Esophagus muscularis mucosa (tissue), 4 donors: ENCODE data around the gene PDE4A. TPM values are rescaled to one million over a fixed set of nuclear protein-coding genes. Genes with fewer than 3 reads are reported as not detected.

Experiments
- DNase-seq: peaks from one replicate; pipeline ENCODE4 v3.0.0-alpha.2; 2017; ENCODE audit errors: extremely low spot score
- H3K27ac ChIP-seq, 4 donors: fragments of 200-600 bp; sonication (generic); replicated peaks in 1 of 4; 1 replicate in 3 of 4; 2 replicates in 1 of 4; pipeline ENCODE4 v1.5.1; 2016 to 2019; ENCODE audit warnings: mild to moderate bottlenecking in 1 of 4
- H3K27me3 ChIP-seq, 4 donors: fragments of 200-600 bp; sonication (generic); one replicate each; pipeline versions ENCODE4 v1.5.1 to v1.6.0; 2016 to 2019
- H3K36me3 ChIP-seq, 4 donors: fragments of 200-600 bp; sonication (generic); one replicate each; pipeline ENCODE4 v1.5.1; 2016 to 2019
- H3K4me1 ChIP-seq, 4 donors: fragments of 200-600 bp; sonication (generic); one replicate each; pipeline ENCODE4 v1.5.1; 2016 to 2019
- H3K4me3 ChIP-seq, 4 donors: fragments of 200-600 bp; sonication (generic); 1 replicate in 2 of 4; 2 replicates in 2 of 4; pipeline ENCODE4 v1.5.1; 2016 to 2019; ENCODE audit warnings: mild to moderate bottlenecking in 4 of 4, moderate library complexity in 1 of 4
- H3K9me3 ChIP-seq, 4 donors: fragments of 200-600 bp; sonication (generic); 1 replicate in 3 of 4; 2 replicates in 1 of 4; pipeline ENCODE4 v1.5.1; 2016 to 2019
- EP300 ChIP-seq: sonication (generic); formaldehyde crosslinking; IDR thresholded peaks from one replicate; pipeline ENCODE4 v1.6.1; 2017; ENCODE audit warnings: antibody characterized with exemption
- POLR2A ChIP-seq: fragments of 450-650 bp; IDR thresholded peaks from one replicate; pipeline ENCODE4 v1.6.1; 2017; ENCODE audit warnings: antibody characterized with exemption, moderate library complexity, mild to moderate bottlenecking, low read depth
- POLR2AphosphoS5 ChIP-seq, 2 donors: sonication (generic); formaldehyde crosslinking; IDR thresholded peaks; one replicate each; pipeline ENCODE4 v1.6.1; 2017; ENCODE audit warnings: antibody characterized with exemption in 2 of 2
- WGBS: methylation state at CpG from one replicate; pipeline ENCODE4 v1.1.5; 2018; 5-methylcytosine and 5-hydroxymethylcytosine counted together
- intact Hi-C: fragments of 100-400 bp; cut with DNase I; formaldehyde crosslinking; loops from one replicate; pipeline ENCODE4 v1.15.1; 2023
- total RNA-seq, 4 donors: library from RNA; depleted of rRNA; stranded (reverse); fragments of >200 nt; gene quantifications; one replicate each; pipeline versions ENCODE4 v1.1.0 to v1.2.1, GENCODE V29; 2016
- TF ChIP-seq, protein P1 (sequence below), 3 experiments: fragments of 200-600 bp in 2 of 3; fragments of 450-650 bp in 1 of 3; sonication (generic) in 2 of 3; IDR thresholded peaks; one replicate each; pipeline ENCODE4 v1.5.1; 2017 to 2019; ENCODE audit warnings: antibody characterized with exemption in 3 of 3, mild to moderate bottlenecking in 2 of 3, moderate library complexity in 1 of 3

PDE4A gene
- total RNA-seq, 4 donors from 2014 or later, result 11.6 to 24.5 (median 14.1) TPM

DNA sequence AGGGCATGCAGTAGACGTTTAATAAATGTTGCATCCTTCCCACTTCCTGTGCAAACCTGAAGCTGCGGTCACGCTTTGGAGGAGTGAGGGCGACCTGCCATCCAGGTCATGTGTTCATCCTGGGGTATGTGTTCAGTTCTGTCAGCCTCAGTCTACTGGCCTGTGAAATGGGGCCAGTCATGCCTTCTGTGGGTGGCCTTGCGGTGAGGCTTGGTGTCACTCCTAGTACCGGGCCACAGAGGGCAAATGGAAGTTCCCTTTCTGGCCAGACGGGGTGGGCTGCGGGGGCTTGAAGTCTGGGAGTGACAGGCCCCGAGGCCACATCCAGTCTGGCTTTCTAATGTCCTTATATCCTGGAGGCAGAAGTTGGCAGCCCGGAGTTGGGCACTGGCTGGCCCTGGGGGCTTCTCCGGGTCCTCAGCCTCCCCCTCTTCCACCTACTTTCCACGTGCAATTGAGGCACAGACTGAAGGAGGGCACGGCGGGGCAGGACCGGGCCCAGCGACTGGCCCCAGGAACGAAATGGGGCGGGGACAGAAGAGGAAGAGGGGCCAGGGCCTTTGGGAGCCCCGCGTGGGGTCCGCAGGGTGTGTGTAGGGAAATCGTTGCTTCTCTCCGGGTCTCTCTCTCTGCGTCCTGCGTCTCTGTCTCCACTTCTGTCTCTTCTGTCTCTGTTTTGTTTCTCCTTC lies 11.1 kb downstream of the PDE4A start:
- no peak for DNase-seq
- H3K9me3 ChIP-seq, result no peaks in the 10 kb centered on the region
- H3K4me1 ChIP-seq, result peaks cover 16 to 32% (median 31%) of the 10 kb centered on the region in 4 donors
- peaks cover 0 to 2% (median 0%) of the 10 kb centered on the region in 4 donors for H3K36me3 ChIP-seq
- TF ChIP-seq, protein P1, sequence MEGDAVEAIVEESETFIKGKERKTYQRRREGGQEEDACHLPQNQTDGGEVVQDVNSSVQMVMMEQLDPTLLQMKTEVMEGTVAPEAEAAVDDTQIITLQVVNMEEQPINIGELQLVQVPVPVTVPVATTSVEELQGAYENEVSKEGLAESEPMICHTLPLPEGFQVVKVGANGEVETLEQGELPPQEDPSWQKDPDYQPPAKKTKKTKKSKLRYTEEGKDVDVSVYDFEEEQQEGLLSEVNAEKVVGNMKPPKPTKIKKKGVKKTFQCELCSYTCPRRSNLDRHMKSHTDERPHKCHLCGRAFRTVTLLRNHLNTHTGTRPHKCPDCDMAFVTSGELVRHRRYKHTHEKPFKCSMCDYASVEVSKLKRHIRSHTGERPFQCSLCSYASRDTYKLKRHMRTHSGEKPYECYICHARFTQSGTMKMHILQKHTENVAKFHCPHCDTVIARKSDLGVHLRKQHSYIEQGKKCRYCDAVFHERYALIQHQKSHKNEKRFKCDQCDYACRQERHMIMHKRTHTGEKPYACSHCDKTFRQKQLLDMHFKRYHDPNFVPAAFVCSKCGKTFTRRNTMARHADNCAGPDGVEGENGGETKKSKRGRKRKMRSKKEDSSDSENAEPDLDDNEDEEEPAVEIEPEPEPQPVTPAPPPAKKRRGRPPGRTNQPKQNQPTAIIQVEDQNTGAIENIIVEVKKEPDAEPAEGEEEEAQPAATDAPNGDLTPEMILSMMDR (IDR thresholded peaks at IDR 0.05), result no peak
- no peak for TF ChIP-seq EP300
- TF ChIP-seq POLR2A, result no peak
- no peak for TF ChIP-seq POLR2AphosphoS5 (IDR thresholded peaks at IDR 0.05)
- WGBS, result 19% methylated on average over 22 of the region's 25 CpGs
- peaks cover 0 to 20% (median 0%) of the 10 kb centered on the region in 4 donors for H3K27me3 ChIP-seq
- intact Hi-C loops, result no loop called here
- H3K4me3 ChIP-seq, result peak overlapping the region; percentile 58 to 75 (median 65)
- H3K27ac ChIP-seq, result peak overlapping the region; percentile 53 to 71 (median 69)

DNA sequence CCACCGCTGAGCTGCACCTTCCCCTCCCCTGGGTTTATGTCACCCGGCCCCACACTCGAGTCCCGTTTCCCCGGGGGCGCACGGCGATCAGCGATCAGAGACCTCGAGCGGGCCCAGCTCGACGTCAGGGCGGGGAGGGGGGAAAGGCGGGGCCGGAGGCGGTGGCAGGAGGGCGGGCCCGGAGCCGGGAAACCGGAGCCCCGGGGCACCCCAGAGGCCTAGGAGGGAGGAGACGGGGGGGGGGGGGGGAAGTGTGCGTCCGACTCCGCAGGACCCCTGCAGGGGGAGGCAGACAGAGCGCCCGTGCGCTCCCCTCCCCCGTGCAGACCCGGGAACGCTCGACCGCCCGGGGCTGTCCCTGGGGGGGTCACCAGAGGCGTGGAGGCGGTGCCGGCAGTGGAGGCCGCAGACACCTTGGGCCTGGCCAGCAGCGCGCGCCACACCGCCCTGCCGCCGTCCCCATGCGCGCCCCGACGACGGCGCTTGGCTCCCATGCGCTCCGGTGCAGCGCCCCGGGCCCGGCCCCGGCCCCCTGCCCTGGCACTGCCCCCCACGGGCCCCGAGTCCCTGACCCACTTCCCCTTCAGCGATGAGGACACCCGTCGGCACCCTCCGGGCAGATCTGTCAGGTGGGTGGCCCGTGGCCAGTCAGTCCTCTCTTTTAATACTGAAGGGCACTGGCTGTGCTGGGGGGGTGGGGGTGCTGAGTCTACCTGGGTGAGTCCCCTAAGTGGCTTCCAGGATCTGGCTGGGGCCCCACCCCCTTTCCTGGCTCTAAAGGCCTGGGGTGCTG lies 11.8 kb downstream of the PDE4A start:
- peak in 1 of 2 donors; percentile 33 for TF ChIP-seq POLR2AphosphoS5 (IDR thresholded peaks at IDR 0.05)
- TF ChIP-seq, protein P1 (IDR thresholded peaks at IDR 0.05), result no peak
- Histone ChIP-seq H3K9me3 (no peaks in the 10 kb centered on the region), H3K27me3 (peaks cover 0 to 13% (median 0%) of the 10 kb centered on the region in 4 donors), H3K4me3 (peak overlapping the region; percentile 58 to 75 (median 65)), H3K36me3 (peaks cover 0 to 4% (median 0%) of the 10 kb centered on the region in 4 donors), H3K4me1 (peaks cover 16 to 32% (median 31%) of the 10 kb centered on the region in 4 donors), H3K27ac (peak overlapping the region; percentile 53 to 71 (median 69))
- 0% methylated on average over 9 of the region's 64 CpGs for WGBS
- intact Hi-C loops, result no loop called here
- DNase-seq, result no peak

DNA sequence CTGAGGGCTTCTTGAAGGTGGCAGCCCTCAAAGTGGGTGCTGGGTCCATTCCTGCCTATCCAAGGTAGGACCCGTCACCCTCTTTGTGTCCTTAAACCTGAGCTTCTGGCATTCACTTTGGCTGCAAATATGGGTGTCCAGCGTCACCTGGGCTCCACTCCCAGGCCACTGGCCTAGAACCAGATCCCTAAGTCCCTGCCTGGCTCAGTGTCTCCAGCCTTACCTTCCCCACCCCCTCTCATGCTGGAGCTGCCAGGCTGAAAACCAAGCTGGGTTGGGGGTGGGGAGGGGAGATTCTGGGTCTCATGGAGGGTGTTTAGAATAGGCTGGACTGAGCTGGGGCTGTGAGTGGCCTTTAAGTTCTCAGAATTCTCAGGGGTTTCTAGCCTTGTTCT lies 12.4 kb downstream of the PDE4A start:
- H3K27ac ChIP-seq, result peak overlapping the region in 3 of 4 donors; percentile 53 to 69 (median 69)

DNA sequence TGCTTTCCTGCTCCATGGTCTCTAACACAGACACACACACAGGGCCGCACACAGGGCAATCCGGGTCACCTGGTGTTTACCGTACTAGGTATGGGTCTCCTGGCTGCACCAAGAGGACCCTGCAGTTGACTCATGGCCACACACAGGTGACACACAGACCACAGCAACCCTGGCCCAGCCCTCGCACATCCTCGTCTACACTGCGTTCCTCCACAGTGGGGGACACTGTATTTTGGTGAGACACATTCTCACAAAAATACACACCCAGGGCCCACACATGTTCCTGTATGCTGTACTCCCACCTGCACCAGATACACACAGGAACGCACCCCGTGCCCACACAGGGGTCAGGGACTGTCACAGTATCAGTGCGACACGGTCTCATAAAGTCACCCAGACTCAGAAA lies 12.8 kb downstream of the PDE4A start:
- Histone ChIP-seq H3K27ac (peak overlapping the region in 1 of 4 donors; percentile 69), H3K27me3 (peaks cover 0 to 13% (median 0%) of the 10 kb centered on the region in 4 donors), H3K4me3 (no peak overlapping the region), H3K9me3 (no peaks in the 10 kb centered on the region), H3K4me1 (peaks cover 16 to 32% (median 31%) of the 10 kb centered on the region in 4 donors), H3K36me3 (peaks cover 0 to 4% (median 0%) of the 10 kb centered on the region in 4 donors)
- TF ChIP-seq, protein P1 (IDR thresholded peaks at IDR 0.05), result no peak
- TF ChIP-seq POLR2A, result no peak
- TF ChIP-seq POLR2AphosphoS5 (IDR thresholded peaks at IDR 0.05), result no peak
- TF ChIP-seq EP300, result no peak
- 89% methylated on average over 10 of the region's 10 CpGs for WGBS
- no peak for DNase-seq
- intact Hi-C loops, result no loop called here

More for the DNA sequence above, 12.4 kb downstream of the PDE4A start:
- Histone ChIP-seq H3K9me3 (no peaks in the 10 kb centered on the region), H3K4me3 (peak overlapping the region; percentile 58 to 75 (median 65)), H3K27me3 (peaks cover 0 to 13% (median 0%) of the 10 kb centered on the region in 4 donors), H3K36me3 (peaks cover 0 to 4% (median 0%) of the 10 kb centered on the region in 4 donors), H3K4me1 (peaks cover 16 to 32% (median 31%) of the 10 kb centered on the region in 4 donors)
- intact Hi-C loops, result no loop called here
- no peak for DNase-seq
- 88% methylated on average over 2 of the region's 2 CpGs for WGBS
- no peak for TF ChIP-seq POLR2AphosphoS5 (IDR thresholded peaks at IDR 0.05)
- no peak for TF ChIP-seq EP300

DNA sequence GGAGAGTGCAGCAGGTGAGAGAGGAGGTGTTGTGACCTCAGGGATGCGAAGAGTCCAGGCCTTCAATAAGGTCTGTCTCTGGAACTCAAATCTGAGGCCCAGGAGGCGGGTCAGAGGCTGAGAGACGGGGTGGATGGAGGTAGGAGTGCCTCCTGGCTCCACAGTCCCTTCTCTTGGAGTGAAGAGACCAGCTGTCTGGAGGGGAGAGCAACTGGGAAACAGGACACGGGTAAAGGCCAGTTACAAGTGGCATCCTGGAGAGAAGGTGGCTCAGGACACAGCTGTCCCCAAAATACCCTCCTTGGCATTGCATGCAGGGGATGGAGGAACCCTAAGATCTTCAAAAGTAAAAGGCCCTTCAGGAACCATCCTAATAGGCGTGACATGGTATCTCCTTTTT lies 19.2 kb downstream of the PDE4A start:
- DNase-seq, result no peak
- no peaks in the 10 kb centered on the region for H3K27me3 ChIP-seq
- H3K36me3 ChIP-seq, result peaks cover 0 to 7% (median 5%) of the 10 kb centered on the region in 4 donors
- TF ChIP-seq, protein P1 (IDR thresholded peaks at IDR 0.05), result no peak
- no peak for TF ChIP-seq POLR2A
- TF ChIP-seq POLR2AphosphoS5 (IDR thresholded peaks at IDR 0.05), result no peak
- TF ChIP-seq EP300, result no peak
- no peaks in the 10 kb centered on the region for H3K4me1 ChIP-seq
- H3K27ac ChIP-seq, result no peak overlapping the region
- H3K4me3 ChIP-seq, result no peak overlapping the region
- no peaks in the 10 kb centered on the region for H3K9me3 ChIP-seq
- 80% methylated on average over 5 of the region's 5 CpGs for WGBS
- intact Hi-C loops, result no loop called here
